ENCODE measurements around the gene BBS10. TPM values are rescaled to one million over a fixed set of nuclear protein-coding genes. Genes with fewer than 3 reads are reported as not detected.
A peak's percentile ranks its signal among the peaks of the same experiment; 100 is the strongest.

The BBS10 gene
- total and polyA plus RNA-seq, 2 of the 4 experiments (the other 2 are of a cell fraction), result 4.9 to 10.0 TPM

- 83% methylated on average over 2 of the region's 2 CpGs; no CpG with 5 or more reads in 1 of the 2 experiments for WGBS, 2 experiments (ENCODE audit: extremely low coverage in 2 of 2, insufficient read length in 1 of 2)
- intact Hi-C loops (cut with micrococcal nuclease), result no loop called here
- DNase-seq, result peak; percentile 46
- Histone ChIP-seq H3K14ac (replicated peaks; ENCODE audit: low read depth, low read length) (0 out of 2 replicates have a peak overlapping the region, but pooled peaks have one; percentile 38), H3K4ac (ENCODE audit: low read depth, low read length) (no peak overlapping the region), H3K27me3 (ENCODE audit: control insufficient read depth, insufficient read depth, low read length) (no peaks in the 10 kb centered on the region), H3K79me1 (ENCODE audit: low read depth in 1 of 2, low read length in 2 of 2) (no peaks in the 10 kb centered on the region), H3K56ac (ENCODE audit: extremely low read depth, insufficient read depth, low read length) (no peak overlapping the region), H2BK5ac (ENCODE audit: low read depth, low read length, poor library complexity, severe bottlenecking) (no peak overlapping the region), H3K4me1 (ENCODE audit: control insufficient read depth, insufficient read depth, low read length) (peaks cover 3% of the 10 kb centered on the region), H3K18ac (ENCODE audit: low read depth, low read length) (no peak overlapping the region), H2BK15ac (ENCODE audit: low read depth, low read length) (no peak overlapping the region), H3K9me3 (ENCODE audit: control insufficient read depth, insufficient read depth, low read length) (no peaks in the 10 kb centered on the region), H3K4me2 (ENCODE audit: low read depth, low read length) (peak overlapping the region; percentile 73), H3K23ac (ENCODE audit: low read depth, low read length) (no peak overlapping the region), H3K9ac (ENCODE audit: low read depth, low read length) (no peak overlapping the region), H3K27ac (ENCODE audit: insufficient read depth, low read length) (no peak overlapping the region), H3K36me3 (ENCODE audit: control insufficient read depth, insufficient read depth, low read length) (no peaks in the 10 kb centered on the region), H3K9me1 (ENCODE audit: insufficient read depth, low read length) (no peaks in the 10 kb centered on the region), H2AFZ (replicated peaks; ENCODE audit: low read length, poor library complexity) (no peak overlapping the region), H2AK5ac (ENCODE audit: low read depth, low read length) (no peak overlapping the region), H4K8ac (ENCODE audit: low read depth in 2 of 2, low read length in 2 of 2) (no peak overlapping the region), H2AK9ac (replicated peaks; ENCODE audit: low read depth, low read length, poor library complexity) (no peak overlapping the region), H4K91ac (ENCODE audit: insufficient read depth, low read depth, low read length) (no peak overlapping the region), H2BK20ac (ENCODE audit: low read depth, low read length) (peak overlapping the region; percentile 21; the same call in 1 of the 2 replicates), H4K5ac (ENCODE audit: low read depth, low read length) (no peak overlapping the region), H4K20me1 (ENCODE audit: insufficient read depth, low read length) (no peaks in the 10 kb centered on the region), H3K4me3 (ENCODE audit: insufficient read depth, low read depth, low read length) (no peak overlapping the region), H2BK120ac (ENCODE audit: low read depth, low read length) (no peak overlapping the region)
- in situ Hi-C loops (cut with MboI; ENCODE audit: low sequenced_read_pairs), result no loop called here
- dilution Hi-C loops (cut with HindIII; ENCODE audit: low sequenced_read_pairs, unreplicated experiment), result no loop called here
- TF ChIP-seq MXI1 (IDR thresholded peaks at IDR 0.05; ENCODE audit: borderline replicate concordance, low read depth, low read length), result no peak
- no peak for TF ChIP-seq RFX5 (IDR thresholded peaks at IDR 0.05; ENCODE audit: low read depth, low read length)
- TF ChIP-seq CEBPB (IDR thresholded peaks at IDR 0.05; ENCODE audit: low read depth, low read length), result no peak
- TF ChIP-seq FOS (IDR thresholded peaks at IDR 0.05; ENCODE audit: low read depth, low read length), result no peak
- TF ChIP-seq CHD1 (IDR thresholded peaks at IDR 0.05; ENCODE audit: low read depth, low read length), result no peak
- no peak for TF ChIP-seq SMC3 (IDR thresholded peaks at IDR 0.05; ENCODE audit: low read depth, low read length)
- TF ChIP-seq NFE2L2 (IDR thresholded peaks at IDR 0.05; ENCODE audit: low read depth, low read length), result no peak
- no peak for TF ChIP-seq CTCF (conservative IDR thresholded peaks at IDR 0.05; ENCODE audit: low read depth, low read length)
- TF ChIP-seq, protein P1, sequence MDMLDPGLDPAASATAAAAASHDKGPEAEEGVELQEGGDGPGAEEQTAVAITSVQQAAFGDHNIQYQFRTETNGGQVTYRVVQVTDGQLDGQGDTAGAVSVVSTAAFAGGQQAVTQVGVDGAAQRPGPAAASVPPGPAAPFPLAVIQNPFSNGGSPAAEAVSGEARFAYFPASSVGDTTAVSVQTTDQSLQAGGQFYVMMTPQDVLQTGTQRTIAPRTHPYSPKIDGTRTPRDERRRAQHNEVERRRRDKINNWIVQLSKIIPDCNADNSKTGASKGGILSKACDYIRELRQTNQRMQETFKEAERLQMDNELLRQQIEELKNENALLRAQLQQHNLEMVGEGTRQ (IDR thresholded peaks at IDR 0.05; ENCODE audit: low read depth, low read length), result no peak
- TF ChIP-seq MAFK (IDR thresholded peaks at IDR 0.05; ENCODE audit: low read depth, low read length), result no peak
- no peak for TF ChIP-seq POLR2A (IDR thresholded peaks at IDR 0.05; ENCODE audit: low read depth, low read length)
- no TSS peak for BruUV-seq (replicated peaks)
- peak; percentile 71; the same call in 1 of the 2 replicates for ATAC-seq (ENCODE audit: low read depth)
- CTCF ChIA-PET, result no interaction called here
- POLR2A ChIA-PET (ENCODE audit: unreplicated experiment), result no interaction called here
Measured at GRCh38 chr12:76303365-76303764, 44.9 kb downstream of the BBS10 start.
